Activated naive CD4-positive, alpha-beta T cell treated with anti-CD3 and anti-CD28 coated beads, Interleukin-2, amount 50 U/mL, for 72 hours (primary cell): ENCODE data around the gene DNAI7. TPM values are rescaled to one million over a fixed set of nuclear protein-coding genes. Genes with fewer than 3 reads are reported as not detected.

Experiments used
- ATAC-seq, 2 donors: fragments of 150-1000 bp; cut with Tn5 transposase; 2 replicates each; pipeline ENCODE4 v1.10.0; 2021; ENCODE audit warnings: mild to moderate bottlenecking in 2 of 2, moderate library complexity in 2 of 2
- DNase-seq, 2 donors: peaks; one replicate each; pipeline ENCODE4 v3.0.0; 2021 to 2022; ENCODE audit warnings: low spot score in 2 of 2
- H3K27ac Mint-ChIP-seq, 2 donors: one replicate each; pipeline ENCODE4 v1.8.0; 2022; ENCODE audit warnings: mild to moderate bottlenecking in 2 of 2, mixed read lengths in 2 of 2
- H3K36me3 Mint-ChIP-seq, 2 donors: one replicate each; pipeline ENCODE4 v1.8.0; 2022; ENCODE audit warnings: mixed read lengths in 2 of 2
- H3K9me3 Mint-ChIP-seq, 2 donors: one replicate each; pipeline ENCODE4 v1.8.0; 2022; ENCODE audit warnings: mixed read lengths in 2 of 2
- total RNA-seq, 2 donors: library from RNA; stranded (reverse); gene quantifications; one replicate each; pipeline ENCODE4 v1.2.3, GENCODE V29; 2022

DNAI7 gene
- total RNA-seq, 2 donors from 2014 or later, result 0.35 TPM; not detected in 1

- no peak for ATAC-seq
- peak overlapping the region in 1 of 2 donors; percentile 57 for H3K27ac Mint-ChIP-seq
- H3K36me3 Mint-ChIP-seq, result peaks cover 7 to 14% of the 10 kb centered on the region in 2 donors
- DNase-seq, result no peak
- H3K9me3 Mint-ChIP-seq, result no peaks in the 10 kb centered on the region
These were observed 111.7 kb downstream of the DNAI7 start for GRCh38 chr12:25083211-25083610.

DNA sequence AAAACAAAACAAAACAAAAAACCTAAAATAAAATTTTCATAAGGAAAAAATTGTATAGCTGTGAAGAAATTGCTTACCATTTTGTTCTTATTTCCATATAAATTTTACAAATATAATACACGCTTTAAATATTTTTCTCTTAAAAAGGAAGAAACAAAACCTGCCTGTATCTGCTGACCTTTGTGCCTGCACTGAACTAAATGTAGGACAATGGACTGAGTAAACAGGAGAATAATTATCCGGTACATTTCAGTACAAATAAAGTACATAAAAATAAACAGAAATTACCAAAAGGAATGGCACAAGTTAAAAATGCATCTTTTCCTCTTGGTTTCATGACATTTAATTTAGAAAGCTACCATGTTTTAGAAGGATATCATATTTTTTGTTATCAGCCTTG lies 112.3 kb downstream of the DNAI7 start:
- Mint-ChIP-seq H3K9me3 (no peaks in the 10 kb centered on the region), H3K36me3 (peaks cover 5 to 12% of the 10 kb centered on the region in 2 donors), H3K27ac (no peak overlapping the region)
- ATAC-seq (no peak), DNase-seq (no peak)

GRCh38 chr12:25079393-25079792 lies 115.6 kb downstream of the DNAI7 start:
- Mint-ChIP-seq H3K9me3 (no peaks in the 10 kb centered on the region), H3K27ac (no peak overlapping the region), H3K36me3 (peaks cover 3% of the 10 kb centered on the region in 2 donors)
- DNase-seq, result no peak
- no peak for ATAC-seq

- ATAC-seq (no peak), DNase-seq (no peak)
- Mint-ChIP-seq H3K9me3 (no peaks in the 10 kb centered on the region), H3K27ac (no peak overlapping the region), H3K36me3 (peaks cover 20 to 32% of the 10 kb centered on the region in 2 donors)
These were observed 120.0 kb downstream of the DNAI7 start for GRCh38 chr12:25074954-25075353.

DNA sequence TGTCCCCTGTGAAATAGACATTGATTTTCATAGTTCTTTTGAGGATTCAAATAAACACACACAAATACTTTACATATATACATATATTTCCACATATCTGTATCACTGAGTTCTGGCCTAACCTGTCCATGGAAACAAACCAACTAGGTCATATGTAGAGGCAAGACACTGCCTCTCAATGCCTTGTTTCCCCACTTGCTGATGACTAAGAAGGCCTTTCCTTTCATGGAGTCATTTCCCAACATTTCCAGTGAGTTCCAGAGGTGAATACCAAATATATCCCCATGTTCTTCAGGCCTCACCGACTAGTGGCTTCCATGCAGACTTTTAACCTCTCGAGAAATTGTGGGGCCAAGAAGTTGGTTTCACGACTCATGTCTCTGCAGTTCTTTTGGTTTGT lies 120.8 kb downstream of the DNAI7 start:
- Mint-ChIP-seq H3K27ac (no peak overlapping the region), H3K36me3 (peaks cover 22 to 36% of the 10 kb centered on the region in 2 donors), H3K9me3 (no peaks in the 10 kb centered on the region)
- no peak for DNase-seq
- no peak for ATAC-seq

GRCh38 chr12:25072906-25073650 lies 121.9 kb downstream of the DNAI7 start:
- H3K27ac Mint-ChIP-seq, result no peak overlapping the region
- ATAC-seq, result no peak
- DNase-seq, result no peak
- no peaks in the 10 kb centered on the region for H3K9me3 Mint-ChIP-seq
- peaks cover 32 to 46% of the 10 kb centered on the region in 2 donors for H3K36me3 Mint-ChIP-seq

DNA sequence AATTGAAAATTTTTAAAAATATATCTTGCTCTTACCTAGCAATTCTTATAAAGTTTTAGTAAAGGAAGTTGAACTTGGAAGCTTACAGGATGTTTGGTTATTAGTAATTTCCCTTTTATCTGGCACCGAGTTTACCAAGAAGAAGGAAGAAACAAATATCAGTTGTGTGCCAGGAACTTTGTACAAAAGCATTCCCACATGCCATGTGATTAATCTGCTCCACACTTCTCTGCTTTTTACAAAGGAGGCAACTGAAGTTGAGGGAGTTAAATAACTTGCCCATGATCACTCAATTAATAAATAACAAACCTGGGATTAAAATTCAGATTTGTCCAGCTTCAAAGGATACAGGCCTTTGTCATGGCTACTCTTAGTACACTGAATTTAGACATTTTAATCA lies 123.6 kb downstream of the DNAI7 start:
- ATAC-seq, result no peak
- peaks cover 41 to 59% of the 10 kb centered on the region in 2 donors for H3K36me3 Mint-ChIP-seq
- no peak overlapping the region for H3K27ac Mint-ChIP-seq
- no peak for DNase-seq
- no peaks in the 10 kb centered on the region for H3K9me3 Mint-ChIP-seq

GRCh38 chr12:25069224-25069623 lies 125.7 kb downstream of the DNAI7 start:
- peak in 1 of 2 donors; percentile 34 for ATAC-seq
- H3K27ac Mint-ChIP-seq, result no peak overlapping the region
- H3K36me3 Mint-ChIP-seq, result peaks cover 38 to 61% of the 10 kb centered on the region in 2 donors
- H3K9me3 Mint-ChIP-seq, result no peaks in the 10 kb centered on the region
- no peak for DNase-seq

DNA sequence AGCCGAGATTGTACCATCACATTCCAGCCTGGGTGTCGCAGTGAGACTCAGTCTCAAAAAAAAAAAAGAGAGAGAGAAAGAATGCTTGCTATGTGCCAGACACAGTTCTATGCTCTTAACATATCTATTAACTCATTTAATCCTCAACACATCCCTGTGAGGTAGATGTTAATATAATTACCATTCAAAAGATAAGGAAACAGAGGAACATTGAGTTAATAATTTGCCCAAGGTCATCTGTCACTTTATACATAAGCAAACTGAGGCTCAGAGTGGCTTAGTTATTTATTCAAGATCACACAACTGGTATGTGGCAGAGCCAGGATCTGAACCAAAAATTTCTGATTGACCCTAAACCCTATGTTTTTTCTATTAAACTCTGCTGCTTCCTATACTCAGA lies 129.9 kb downstream of the DNAI7 start:
- H3K36me3 Mint-ChIP-seq, result peaks cover 28 to 39% of the 10 kb centered on the region in 2 donors
- no peak overlapping the region for H3K27ac Mint-ChIP-seq
- H3K9me3 Mint-ChIP-seq, result no peaks in the 10 kb centered on the region
- DNase-seq, result no peak
- no peak for ATAC-seq

DNA sequence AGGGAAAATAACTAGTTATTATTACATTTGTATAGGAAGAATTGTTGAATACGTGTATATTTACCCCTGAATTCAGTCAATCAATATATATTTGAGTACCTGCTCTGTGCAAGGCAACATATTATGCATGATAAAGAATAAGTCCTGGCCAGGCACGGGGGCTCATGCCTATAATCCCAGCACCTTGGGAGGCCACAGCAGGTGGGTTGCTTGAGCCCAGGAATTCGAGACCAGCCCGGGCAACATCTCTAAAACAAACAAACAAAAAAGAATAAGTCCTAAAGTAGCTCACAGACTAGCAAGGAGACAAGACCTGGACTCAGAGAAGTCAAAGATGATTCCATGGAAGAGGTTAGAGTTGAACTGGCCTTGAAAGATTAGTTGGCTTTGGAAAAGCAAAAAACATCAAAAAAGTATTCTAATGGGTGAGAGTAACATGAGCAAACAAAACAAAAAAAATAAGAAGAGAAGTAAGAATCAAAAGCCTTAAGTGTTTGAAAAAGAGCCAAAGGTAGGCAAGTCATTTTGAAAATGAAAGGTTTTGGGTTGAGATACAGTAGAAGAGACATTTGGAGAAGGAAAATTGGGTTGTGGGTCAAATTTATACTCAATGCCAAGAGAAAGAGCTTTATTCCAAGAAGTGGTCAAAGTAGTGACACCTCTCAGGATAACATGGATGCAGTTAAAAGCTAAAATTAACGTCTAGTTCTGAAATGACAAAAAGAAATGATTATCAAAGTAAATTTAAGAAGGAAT lies 130.9 kb downstream of the DNAI7 start:
- Mint-ChIP-seq H3K9me3 (no peaks in the 10 kb centered on the region), H3K27ac (peak overlapping the region in 1 of 2 donors; percentile 58), H3K36me3 (peaks cover 25 to 34% of the 10 kb centered on the region in 2 donors)
- peak in 1 of 2 donors; percentile 49 for ATAC-seq
- no peak for DNase-seq

DNA sequence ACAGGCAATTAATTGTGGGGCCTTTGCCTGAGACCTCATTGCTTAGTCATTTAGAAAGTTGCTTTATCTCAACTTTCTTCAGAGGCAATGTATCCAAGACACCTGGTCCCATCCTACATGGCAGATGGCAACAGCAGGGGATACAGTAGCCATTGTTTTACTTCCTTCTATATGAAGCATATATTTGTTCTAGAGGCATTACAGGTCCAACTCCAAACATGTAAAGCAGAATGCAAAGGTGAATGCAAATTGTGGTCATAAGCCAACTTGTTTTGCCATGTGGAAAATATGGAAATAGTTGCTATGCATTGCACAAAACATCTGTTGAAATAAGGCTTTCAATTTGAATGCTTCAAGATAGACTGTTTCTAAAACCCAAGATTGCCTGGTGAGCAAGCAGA lies 136.3 kb downstream of the DNAI7 start:
- Mint-ChIP-seq H3K27ac (no peak overlapping the region), H3K36me3 (peaks cover 0 to 8% of the 10 kb centered on the region in 2 donors), H3K9me3 (no peaks in the 10 kb centered on the region)
- no peak for DNase-seq
- no peak for ATAC-seq

Other genes with a start within 250 kb of the DNAI7 start
- gene BCAT1, start 246.1 kb downstream of the DNAI7 start, total RNA-seq, result 10 to 100 TPM in 1 of 2 donors, 1 to 10 TPM in 1; 6.3 to 42.8 TPM
- gene ETFRF1, start 77 bp upstream of the DNAI7 start, total RNA-seq, result 10 to 100 TPM; 10.6 to 15.6 TPM
- 10 to 100 TPM; 18.6 to 20.2 TPM for gene KRAS, start 55.8 kb upstream of the DNAI7 start, total RNA-seq